Central memory CD4-positive, alpha-beta T cell (primary cell): ENCODE results near the gene STX12.
A peak's percentile ranks its signal among the peaks of the same experiment; 100 is the strongest.
"Not testable (repeated sequence)": the region's sequence is repeated elsewhere in the genome, so short reads cannot be mapped to it uniquely, and the experiment has no call there.

Source experiments
- DNase-seq: peaks from one replicate; pipeline ENCODE4 v3.0.0; 2022

STX12 gene

GRCh38 chr1:27831568-27832410, 58.8 kb downstream of the STX12 start:
- DNase-seq, result no peak

GRCh38 chr1:27832762-27833161, 59.7 kb downstream of the STX12 start:
- no peak for DNase-seq

- no peak for DNase-seq
Observed at GRCh38 chr1:27833470-27833869, 60.5 kb downstream of the STX12 start.

GRCh38 chr1:27835046-27835445, 62.0 kb downstream of the STX12 start:
- no peak for DNase-seq

GRCh38 chr1:27835501-27835900, 62.5 kb downstream of the STX12 start:
- no peak for DNase-seq

GRCh38 chr1:27849951-27850350, 76.9 kb downstream of the STX12 start:
- no peak for DNase-seq

- no peak for DNase-seq
Observed at GRCh38 chr1:27855085-27855484, 82.1 kb downstream of the STX12 start.

GRCh38 chr1:27856561-27857343, 83.7 kb downstream of the STX12 start:
- DNase-seq, result no peak

GRCh38 chr1:27857552-27857951, 84.5 kb downstream of the STX12 start:
- DNase-seq, result not testable (repeated sequence)

- DNase-seq, result peak; percentile 73
Observed at GRCh38 chr1:27858072-27858948, 85.3 kb downstream of the STX12 start.

GRCh38 chr1:27858949-27859576, 86.0 kb downstream of the STX12 start:
- DNase-seq, result no peak

- DNase-seq, result no peak
Observed at GRCh38 chr1:27861436-27861835, 88.4 kb downstream of the STX12 start.

GRCh38 chr1:27862004-27862403, 89.0 kb downstream of the STX12 start:
- DNase-seq, result no peak

- DNase-seq, result no peak
Observed at GRCh38 chr1:27862671-27863537, 89.9 kb downstream of the STX12 start.

GRCh38 chr1:27863538-27863915, 90.5 kb downstream of the STX12 start:
- DNase-seq, result no peak

GRCh38 chr1:27864264-27864895, 91.4 kb downstream of the STX12 start:
- DNase-seq, result no peak

- no peak for DNase-seq
Observed at GRCh38 chr1:27865821-27866220, 92.8 kb downstream of the STX12 start.

GRCh38 chr1:27868556-27868931, 95.5 kb downstream of the STX12 start:
- DNase-seq, result no peak

- DNase-seq, result peak; percentile 75
Observed at GRCh38 chr1:27868932-27869718, 96.1 kb downstream of the STX12 start.

- no peak for DNase-seq
Observed at GRCh38 chr1:27869719-27870085, 96.7 kb downstream of the STX12 start.
